Testis (tissue), 3 donors: ENCODE measurements around the gene CTCF. TPM values are rescaled to one million over a fixed set of nuclear protein-coding genes. Genes with fewer than 3 reads are reported as not detected.

Experiments
- DNase-seq: peaks from one replicate; pipeline ENCODE4 v3.0.0-alpha.2; 2019
- H3K27ac ChIP-seq, 2 donors: fragments of 200-600 bp; sonication (generic); one replicate each; pipeline ENCODE4 v1.5.1; 2019
- H3K27me3 ChIP-seq: fragments of 200-600 bp; sonication (generic); one replicate; pipeline ENCODE4 v1.5.1; 2019
- H3K36me3 ChIP-seq: fragments of 200-600 bp; sonication (generic); one replicate; pipeline ENCODE4 v1.5.1; 2017; ENCODE audit warnings: low read depth; ENCODE audit errors: missing control alignments
- H3K4me1 ChIP-seq: fragments of 200-600 bp; sonication (generic); one replicate; pipeline ENCODE4 v1.5.1; 2019
- H3K4me3 ChIP-seq, 2 donors: fragments of 200-600 bp; sonication (generic); one replicate each; pipeline ENCODE4 v1.5.1; 2017 to 2019
- H3K9me3 ChIP-seq: fragments of 200-600 bp; sonication (generic); one replicate; pipeline ENCODE4 v1.5.1; 2017
- POLR2A ChIP-seq: fragments of 450-650 bp; IDR thresholded peaks from one replicate; pipeline ENCODE4 v1.6.1; 2017; ENCODE audit warnings: antibody characterized with exemption, mild to moderate bottlenecking, moderate library complexity
- WGBS, 2 donors: methylation state at CpG; one replicate each; pipeline ENCODE4 v1.1.5; 2018; 5-methylcytosine and 5-hydroxymethylcytosine counted together
- intact Hi-C: fragments of 100-400 bp; cut with DNase I; formaldehyde crosslinking; loops from one replicate; pipeline ENCODE4 v1.15.1; 2023; ENCODE audit warnings: low total_unique reads
- polyA plus RNA-seq: library from polyadenylated mRNA; stranded (reverse); fragments of 350-450 nt; fragmentation: Illumina TruSeq; extraction: RNeasy Lipid Tissue Mini Kit (QIAGEN cat#74804); gene quantifications from one replicate; pipeline ENCODE4 v1.2.3, GENCODE V29; 2014; ENCODE audit warnings: low read depth, low replicate concordance; ENCODE audit not compliant: insufficient read depth
- total RNA-seq, 2 donors: library from RNA; depleted of rRNA; stranded (reverse); fragments of >200 nt; gene quantifications; one replicate each; pipeline ENCODE4 v1.2.3, GENCODE V29; 2016
- TF ChIP-seq, protein P1 (sequence below), 3 experiments: fragments of 450-650 bp in 2 of 3; fragments of 200-600 bp in 1 of 3; sonication (generic) in 1 of 3; IDR thresholded peaks; one replicate each; pipeline ENCODE4 v1.5.1; 2016 to 2019; ENCODE audit warnings: antibody characterized with exemption in 3 of 3, mild to moderate bottlenecking in 2 of 3, moderate library complexity in 1 of 3

Gene CTCF
- total and polyA plus RNA-seq, 3 donors from 2014 or later = 25.9 to 47.0 (median 45.5) TPM

DNA sequence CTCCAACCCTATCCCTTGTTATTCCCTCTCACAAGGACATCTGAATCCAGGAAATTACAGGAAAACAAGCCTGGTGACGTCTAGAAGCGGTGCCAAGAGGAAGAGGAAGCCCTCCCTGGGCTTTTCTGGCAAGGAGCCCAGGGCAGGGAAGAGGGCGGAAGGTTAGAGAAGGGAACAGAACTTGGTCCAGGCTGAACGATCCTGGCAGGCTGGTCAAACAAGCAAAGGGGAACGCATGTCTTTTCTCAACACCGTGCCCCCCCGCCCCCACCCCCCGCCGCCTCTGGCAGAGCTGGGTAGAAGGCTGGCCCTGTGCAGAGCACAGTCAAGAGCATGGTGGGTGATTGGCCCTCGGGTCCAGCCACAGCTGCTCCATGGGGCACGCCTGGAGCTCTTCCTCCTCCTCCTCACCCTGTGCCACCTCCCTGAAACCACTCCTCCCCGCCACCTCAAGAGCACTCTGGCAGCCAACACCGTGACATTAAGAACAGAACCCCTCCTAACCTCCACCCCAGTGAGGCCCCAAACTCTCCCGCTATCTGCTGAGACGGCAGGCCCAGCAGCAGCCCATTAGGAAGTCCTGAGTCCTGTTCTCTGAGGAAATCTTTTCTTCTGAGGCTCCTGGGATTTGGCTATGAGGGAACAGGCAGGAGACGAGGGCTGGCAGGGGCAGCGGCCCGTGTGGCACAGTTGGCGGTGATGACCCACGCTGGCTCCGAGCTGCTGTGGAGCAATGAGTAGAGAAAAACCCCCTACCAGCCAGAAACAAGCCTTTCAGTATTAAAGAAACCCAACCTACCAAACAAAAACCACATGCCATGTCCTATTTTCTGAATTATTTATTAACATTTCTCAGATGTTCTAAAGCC is 111.6 kb downstream of the CTCF start:
- Histone ChIP-seq H3K9me3 (no peaks in the 10 kb centered on the region), H3K4me1 (peaks cover 12% of the 10 kb centered on the region), H3K36me3 (no peaks in the 10 kb centered on the region), H3K27ac (peak overlapping the region; percentile 55 to 64), H3K4me3 (no peak overlapping the region), H3K27me3 (no peaks in the 10 kb centered on the region)
- TF ChIP-seq POLR2A = no peak
- TF ChIP-seq, protein P1, sequence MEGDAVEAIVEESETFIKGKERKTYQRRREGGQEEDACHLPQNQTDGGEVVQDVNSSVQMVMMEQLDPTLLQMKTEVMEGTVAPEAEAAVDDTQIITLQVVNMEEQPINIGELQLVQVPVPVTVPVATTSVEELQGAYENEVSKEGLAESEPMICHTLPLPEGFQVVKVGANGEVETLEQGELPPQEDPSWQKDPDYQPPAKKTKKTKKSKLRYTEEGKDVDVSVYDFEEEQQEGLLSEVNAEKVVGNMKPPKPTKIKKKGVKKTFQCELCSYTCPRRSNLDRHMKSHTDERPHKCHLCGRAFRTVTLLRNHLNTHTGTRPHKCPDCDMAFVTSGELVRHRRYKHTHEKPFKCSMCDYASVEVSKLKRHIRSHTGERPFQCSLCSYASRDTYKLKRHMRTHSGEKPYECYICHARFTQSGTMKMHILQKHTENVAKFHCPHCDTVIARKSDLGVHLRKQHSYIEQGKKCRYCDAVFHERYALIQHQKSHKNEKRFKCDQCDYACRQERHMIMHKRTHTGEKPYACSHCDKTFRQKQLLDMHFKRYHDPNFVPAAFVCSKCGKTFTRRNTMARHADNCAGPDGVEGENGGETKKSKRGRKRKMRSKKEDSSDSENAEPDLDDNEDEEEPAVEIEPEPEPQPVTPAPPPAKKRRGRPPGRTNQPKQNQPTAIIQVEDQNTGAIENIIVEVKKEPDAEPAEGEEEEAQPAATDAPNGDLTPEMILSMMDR (IDR thresholded peaks at IDR 0.05) = no peak
- peak; percentile 46 for DNase-seq
- intact Hi-C loops = no loop called here
- 57 to 63% methylated on average over 16 to 21 of the region's 21 CpGs for WGBS, 2 donors

DNA sequence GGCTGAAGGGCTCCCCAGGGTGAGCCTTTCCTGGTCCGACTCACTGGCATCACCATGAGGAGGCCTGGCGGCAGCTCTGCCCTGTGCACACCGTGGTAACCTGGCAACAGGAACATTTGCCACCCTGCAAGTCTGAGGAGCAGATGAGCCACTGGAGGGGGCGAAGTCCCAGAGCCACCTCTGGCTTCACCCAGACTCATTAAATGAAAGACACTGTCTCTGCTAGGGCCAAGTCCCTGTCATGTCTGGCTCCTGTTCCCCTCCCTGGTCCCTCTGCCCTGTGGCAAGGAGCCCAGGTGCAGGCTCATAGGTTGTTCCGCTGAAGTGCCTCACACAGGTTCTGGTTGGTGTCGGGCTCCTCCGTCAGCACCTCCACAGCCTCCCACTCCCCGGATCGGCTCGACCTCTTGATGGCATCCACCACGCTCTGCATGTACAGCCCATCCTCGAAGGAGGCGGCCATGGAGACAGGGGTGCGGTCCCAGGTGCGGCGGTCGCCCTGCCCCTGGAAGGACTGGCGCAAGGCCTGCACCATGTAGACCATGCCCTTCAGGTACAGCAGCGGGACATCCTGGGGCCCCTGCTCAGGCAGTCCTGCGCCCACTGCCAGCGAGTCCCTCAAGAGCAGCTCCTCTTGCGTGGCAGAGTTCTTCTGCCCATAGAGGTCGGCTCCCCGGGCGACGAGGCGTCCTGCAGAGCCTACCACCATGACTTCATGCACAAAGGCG is 112.7 kb downstream of the CTCF start:
- 95 to 98% methylated on average over 13 to 28 of the region's 28 CpGs for WGBS, 2 donors
- Histone ChIP-seq H3K36me3 (no peaks in the 10 kb centered on the region), H3K27ac (peak overlapping the region in 1 of 2 donors; percentile 64), H3K9me3 (no peaks in the 10 kb centered on the region), H3K4me1 (peaks cover 12% of the 10 kb centered on the region), H3K4me3 (no peak overlapping the region), H3K27me3 (no peaks in the 10 kb centered on the region)
- no peak for TF ChIP-seq POLR2A
- TF ChIP-seq, protein P1 (IDR thresholded peaks at IDR 0.05) = no peak
- no peak for DNase-seq
- intact Hi-C loops = no loop called here

DNA sequence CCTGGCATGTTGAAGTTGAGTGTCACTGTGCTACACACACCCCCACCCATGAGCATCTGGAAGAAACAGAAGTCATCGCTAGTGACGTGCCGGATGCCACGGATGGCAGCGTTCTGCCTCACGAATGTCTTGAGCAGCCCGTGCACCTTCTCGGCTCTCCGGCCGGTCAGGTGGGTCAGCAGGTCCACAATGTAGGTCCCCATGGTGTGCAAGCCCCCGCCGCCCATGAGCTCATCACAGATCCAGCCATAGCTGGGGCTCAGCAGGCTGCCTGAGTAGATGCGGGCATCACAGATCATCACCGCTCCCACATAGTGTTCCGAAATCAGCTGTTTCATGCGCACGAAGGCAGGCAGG is 113.2 kb downstream of the CTCF start:
- intact Hi-C loops = no loop called here

DNA sequence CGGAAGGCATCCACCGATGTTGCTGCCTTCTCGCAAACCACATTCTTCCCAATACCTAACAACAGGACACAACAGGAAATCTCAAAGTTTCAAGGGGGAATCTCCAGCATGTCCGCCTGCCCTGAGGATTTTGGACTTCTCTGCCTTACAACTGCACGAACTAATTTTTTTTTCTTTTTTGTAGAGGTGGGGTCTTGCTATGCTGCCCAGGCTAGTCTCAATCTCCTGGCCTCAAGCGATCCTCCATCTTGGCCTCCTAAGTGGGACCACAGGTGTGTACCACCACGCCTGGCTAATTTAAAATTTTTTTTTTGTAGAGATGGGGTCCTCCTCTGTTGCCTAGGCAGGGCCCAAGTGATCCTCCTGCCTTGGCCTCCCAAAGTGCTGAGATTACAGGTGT is 113.7 kb downstream of the CTCF start:
- DNase-seq = no peak
- H3K4me3 ChIP-seq = no peak overlapping the region
- H3K27me3 ChIP-seq = no peaks in the 10 kb centered on the region
- no peak overlapping the region for H3K27ac ChIP-seq
- H3K4me1 ChIP-seq = peaks cover 12% of the 10 kb centered on the region
- H3K9me3 ChIP-seq = no peaks in the 10 kb centered on the region
- TF ChIP-seq POLR2A = no peak
- TF ChIP-seq, protein P1 (IDR thresholded peaks at IDR 0.05) = no peak
- intact Hi-C loops = no loop called here
- WGBS, 2 donors = 95 to 98% methylated on average over 7 of the region's 7 CpGs
- H3K36me3 ChIP-seq = no peaks in the 10 kb centered on the region

More for the DNA sequence above, 113.2 kb downstream of the CTCF start:
- Histone ChIP-seq H3K27ac (no peak overlapping the region), H3K4me1 (peaks cover 12% of the 10 kb centered on the region), H3K36me3 (no peaks in the 10 kb centered on the region), H3K9me3 (no peaks in the 10 kb centered on the region), H3K4me3 (no peak overlapping the region), H3K27me3 (no peaks in the 10 kb centered on the region)
- WGBS, 2 donors = 95 to 98% methylated on average over 13 to 17 of the region's 17 CpGs
- TF ChIP-seq POLR2A = no peak
- TF ChIP-seq, protein P1 (IDR thresholded peaks at IDR 0.05) = no peak
- no peak for DNase-seq
